PC-9 (cell line): ENCODE measurements around the gene TRDN. TPM values are rescaled to one million over a fixed set of nuclear protein-coding genes. Genes with fewer than 3 reads are reported as not detected.

Experiments
- BruUV-seq: library from RNA; stranded (reverse); fragments of 400-500 nt; replicated peaks from 2 replicates; lab custom pipeline; 2021; lab: Mats Ljungman, UMichigan
- CTCF ChIA-PET: fragments of 300-600 bp; sonication (Branson Sonifier 250); formaldehyde crosslinking; loops from one replicate; lab custom pipeline; 2022; ENCODE audit warnings: antibody characterized with exemption; lab: Charles Lee
- POLR2A ChIA-PET: fragments of 300-600 bp; sonication (Branson Sonifier 250); formaldehyde crosslinking; loops from one replicate; lab custom pipeline; 2022; ENCODE audit warnings: antibody characterized with exemption; ENCODE audit not compliant: unreplicated experiment; lab: Charles Lee
- DNase-seq, 2 experiments: peaks; one replicate each; pipeline versions ENCODE4 v3.0.0 to v3.0.0-alpha.2; 2015 to 2022; ENCODE audit warnings: mixed read lengths in 1 of 2
- H2AFZ ChIP-seq: fragments of 200-600 bp; sonication (generic); 2 replicates; pipeline ENCODE4 v1.8.1; 2017; ENCODE audit warnings: antibody characterized with exemption
- H3F3A ChIP-seq: fragments of 200-600 bp; sonication (generic); 2 replicates; pipeline ENCODE4 v1.8.1; 2017; ENCODE audit warnings: antibody characterized with exemption, mild to moderate bottlenecking, low read depth; ENCODE audit not compliant: insufficient read depth
- H3K27ac ChIP-seq: fragments of 200-600 bp; sonication (generic); 2 replicates; pipeline ENCODE4 v1.6.1; 2016; ENCODE audit warnings: mixed run types
- H3K27me3 ChIP-seq: fragments of 200-600 bp; sonication (generic); 2 replicates; pipeline ENCODE4 v1.6.1; 2016; ENCODE audit warnings: low read depth, mixed run types; ENCODE audit not compliant: insufficient read depth
- H3K36me3 ChIP-seq: fragments of 200-600 bp; sonication (generic); 2 replicates; pipeline ENCODE4 v1.6.1; 2016; ENCODE audit warnings: low read depth, mixed run types
- H3K4me1 ChIP-seq: fragments of 200-600 bp; sonication (generic); replicated peaks from 2 replicates; pipeline ENCODE4 v1.6.1; 2016; ENCODE audit warnings: mixed run types; ENCODE audit not compliant: insufficient read depth
- H3K4me2 ChIP-seq: fragments of 200-600 bp; sonication (generic); 2 replicates; pipeline ENCODE4 v1.6.1; 2017; ENCODE audit warnings: mixed run types
- H3K4me3 ChIP-seq: fragments of 200-600 bp; sonication (generic); 2 replicates; pipeline ENCODE4 v1.6.1; 2016; ENCODE audit warnings: mixed run types
- H3K79me2 ChIP-seq: fragments of 200-600 bp; sonication (generic); 2 replicates; pipeline ENCODE4 v1.6.1; 2017; ENCODE audit warnings: low read depth, mixed run types
- H3K9me2 ChIP-seq: fragments of 200-600 bp; sonication (generic); 2 replicates; pipeline ENCODE4 v1.8.1; 2017; ENCODE audit warnings: mild to moderate bottlenecking; ENCODE audit not compliant: insufficient read depth
- H3K9me3 ChIP-seq: fragments of 200-600 bp; sonication (generic); 2 replicates; pipeline ENCODE4 v1.8.1; 2016; ENCODE audit warnings: low read depth; ENCODE audit not compliant: insufficient read depth
- H4K20me1 ChIP-seq: fragments of 200-600 bp; sonication (generic); 2 replicates; pipeline ENCODE4 v1.8.1; 2017; ENCODE audit not compliant: insufficient read depth
- CTCF ChIP-seq: fragments of 200-600 bp; sonication (generic); conservative IDR thresholded peaks from 2 replicates; pipeline ENCODE4 v1.6.1; 2017; ENCODE audit warnings: mixed run types, antibody characterized with exemption, mild to moderate bottlenecking, moderate library complexity
- EZH2 ChIP-seq: fragments of 200-600 bp; sonication (generic); IDR thresholded peaks from 2 replicates; pipeline ENCODE4 v1.8.0; 2017; ENCODE audit warnings: antibody characterized with exemption, low read depth
- intact Hi-C: fragments of 100-400 bp; cut with micrococcal nuclease; formaldehyde crosslinking; loops from one replicate; pipeline ENCODE4 v1.10.0; 2022; ENCODE audit not compliant: unreplicated experiment
- total RNA-seq: library from RNA; stranded (reverse); gene quantifications from 2 replicates; pipeline ENCODE4 v1.2.3, GENCODE V29; 2021

TRDN gene
- total RNA-seq, 1 experiment from 2014 or later: not detected

GRCh38 chr6:123329337-123329736 is 307.4 kb downstream of the TRDN start:
- DNase-seq: no peak
- intact Hi-C loops: no loop called here
- no peaks in the 10 kb centered on the region for H3K79me2 ChIP-seq
- no peak for TF ChIP-seq EZH2
- no peak overlapping the region for H3K4me2 ChIP-seq
- no peaks in the 10 kb centered on the region for H3K4me1 ChIP-seq
- no TSS peak for BruUV-seq
- no peak overlapping the region for H3K27ac ChIP-seq
- H3K9me2 ChIP-seq: 0 out of 2 replicates have a peak, but pooled peaks cover 3% of the 10 kb centered on the region
- H4K20me1 ChIP-seq: no peaks in the 10 kb centered on the region
- H3K27me3 ChIP-seq: no peaks in the 10 kb centered on the region
- ChIA-PET CTCF (no interaction called here), POLR2A (no interaction called here)
- no peaks in the 10 kb centered on the region for H3F3A ChIP-seq
- H2AFZ ChIP-seq: no peak overlapping the region
- no peaks in the 10 kb centered on the region for H3K36me3 ChIP-seq
- no peaks in the 10 kb centered on the region for H3K9me3 ChIP-seq
- no peak overlapping the region for H3K4me3 ChIP-seq

- no peaks in the 10 kb centered on the region for H4K20me1 ChIP-seq
- TF ChIP-seq CTCF: no peak
- no peak for TF ChIP-seq EZH2
- no peak overlapping the region for H3K4me2 ChIP-seq
- H2AFZ ChIP-seq: no peak overlapping the region
- CTCF ChIA-PET: no interaction called here
- no peak for DNase-seq
- H3K4me1 ChIP-seq: no peaks in the 10 kb centered on the region
- H3K27ac ChIP-seq: no peak overlapping the region
- no peaks in the 10 kb centered on the region for H3K79me2 ChIP-seq
- intact Hi-C loops: no loop called here
- H3F3A ChIP-seq: no peaks in the 10 kb centered on the region
- BruUV-seq: no TSS peak
- H3K4me3 ChIP-seq: no peak overlapping the region
- no peaks in the 10 kb centered on the region for H3K27me3 ChIP-seq
- H3K36me3 ChIP-seq: no peaks in the 10 kb centered on the region
- H3K9me2 ChIP-seq: 0 out of 2 replicates have a peak, but pooled peaks cover 3% of the 10 kb centered on the region
- H3K9me3 ChIP-seq: no peaks in the 10 kb centered on the region
- POLR2A ChIA-PET: no interaction called here
Measured at GRCh38 chr6:123323452-123324329, 313.1 kb downstream of the TRDN start.

- no TSS peak for BruUV-seq
- no peak for TF ChIP-seq CTCF
- TF ChIP-seq EZH2: no peak
- POLR2A ChIA-PET: no interaction called here
- Histone ChIP-seq H3K4me3 (no peak overlapping the region), H3K36me3 (no peaks in the 10 kb centered on the region), H3K79me2 (no peaks in the 10 kb centered on the region), H4K20me1 (no peaks in the 10 kb centered on the region), H3K4me2 (no peak overlapping the region), H3F3A (no peaks in the 10 kb centered on the region), H3K27ac (no peak overlapping the region), H3K27me3 (no peaks in the 10 kb centered on the region), H3K9me3 (no peaks in the 10 kb centered on the region), H3K4me1 (no peaks in the 10 kb centered on the region), H3K9me2 (no peaks in the 10 kb centered on the region; the same call in 1 of the 2 replicates), H2AFZ (peak overlapping the region; percentile 50; the same call in 1 of the 2 replicates)
- CTCF ChIA-PET: no interaction called here
- no peak for DNase-seq
- intact Hi-C loops: no loop called here
Measured at GRCh38 chr6:123321020-123321419, 315.7 kb downstream of the TRDN start.
